Metanephros (tissue), 1 donor: ENCODE results near the gene GPR37. TPM values are rescaled to one million over a fixed set of nuclear protein-coding genes. Genes with fewer than 3 reads are reported as not detected.

ENCODE experiments used
- total RNA-seq: library from RNA; depleted of rRNA; stranded (reverse); fragments of >200 nt; gene quantifications from one replicate; pipeline ENCODE4 v1.2.3, GENCODE V29; 2014

Gene GPR37
- total RNA-seq = 3.2 TPM

GRCh38 chr7:124765401-124766352, at the start of gene GPR37:
Gene GPR37, minus strand, starts transcription at chr7:124765792. Its CDS starts 816 bp downstream, at chr7:124764976.

Other genes starting within 250 kb of the GPR37 start
- 76.0 TPM for gene POT1, start 164.0 kb upstream of the GPR37 start, total RNA-seq